GM21528 (cell line): ENCODE measurements around the gene TOB2.
A peak's percentile ranks its signal among the peaks of the same experiment; 100 is the strongest.
"Not testable (repeated sequence)": the region's sequence is repeated elsewhere in the genome, so short reads cannot be mapped to it uniquely, and the experiment has no call there.

ENCODE experiments used
- ATAC-seq: cut with Tn5 transposase; IDR thresholded peaks from one replicate; pipeline ENCODE4 v1.9.1; 2021; ENCODE audit warnings: mild to moderate bottlenecking, moderate library complexity; ENCODE audit not compliant: unreplicated experiment, low FRiP score

Gene TOB2

GRCh38 chr22:41468381-41469217 lies 22.0 kb upstream of the TOB2 start, which contains the start of the genes ACO2 and PHF5A:
ACO2 (plus strand) TSS chr22:41469117; CDS start chr22:41469147, 30 bp downstream.
PHF5A (minus strand) TSS chr22:41468692; CDS start chr22:41468653, 39 bp downstream.
- ATAC-seq = peak; percentile 84

DNA sequence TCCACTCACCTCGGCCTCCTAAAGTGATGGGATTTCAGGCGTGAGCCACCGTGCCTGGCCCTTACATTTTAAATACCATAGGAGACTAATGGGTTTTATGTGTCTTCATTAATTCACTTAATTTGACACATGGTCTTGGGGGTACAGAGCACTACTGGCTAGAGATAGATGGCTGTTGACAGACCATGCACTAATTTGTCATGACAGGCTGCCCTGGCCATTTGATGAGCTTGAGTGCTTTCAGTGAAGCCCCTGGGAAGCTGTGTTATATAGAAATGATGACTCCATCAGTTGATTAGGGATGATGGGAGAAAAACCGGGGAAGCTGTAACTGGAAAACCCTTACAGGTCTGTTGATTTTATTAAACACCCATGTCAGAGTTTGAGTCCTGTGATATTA lies 15.3 kb upstream of the TOB2 start:
- ATAC-seq = no peak

GRCh38 chr22:41460071-41460470 lies 13.5 kb upstream of the TOB2 start:
- not testable (repeated sequence) for ATAC-seq

DNA sequence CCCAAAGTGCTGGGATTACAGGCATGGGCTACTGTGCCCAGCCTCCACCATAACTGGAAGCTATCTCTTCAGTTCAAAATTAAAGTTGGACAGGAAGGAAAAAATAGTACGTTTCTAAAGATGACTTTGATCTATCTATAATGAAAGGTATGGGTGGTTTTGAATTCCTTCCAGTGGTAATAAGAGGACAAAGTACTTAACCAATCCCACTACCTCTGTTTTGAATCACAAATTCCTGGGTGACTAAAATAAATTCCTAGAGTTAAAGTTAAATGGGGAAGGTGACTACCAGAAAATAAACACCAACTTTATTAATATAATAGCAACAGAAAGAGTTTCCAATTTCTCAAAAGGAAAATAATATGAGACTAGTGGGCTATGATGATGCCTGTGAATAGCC lies 12.8 kb upstream of the TOB2 start:
- ATAC-seq = no peak

DNA sequence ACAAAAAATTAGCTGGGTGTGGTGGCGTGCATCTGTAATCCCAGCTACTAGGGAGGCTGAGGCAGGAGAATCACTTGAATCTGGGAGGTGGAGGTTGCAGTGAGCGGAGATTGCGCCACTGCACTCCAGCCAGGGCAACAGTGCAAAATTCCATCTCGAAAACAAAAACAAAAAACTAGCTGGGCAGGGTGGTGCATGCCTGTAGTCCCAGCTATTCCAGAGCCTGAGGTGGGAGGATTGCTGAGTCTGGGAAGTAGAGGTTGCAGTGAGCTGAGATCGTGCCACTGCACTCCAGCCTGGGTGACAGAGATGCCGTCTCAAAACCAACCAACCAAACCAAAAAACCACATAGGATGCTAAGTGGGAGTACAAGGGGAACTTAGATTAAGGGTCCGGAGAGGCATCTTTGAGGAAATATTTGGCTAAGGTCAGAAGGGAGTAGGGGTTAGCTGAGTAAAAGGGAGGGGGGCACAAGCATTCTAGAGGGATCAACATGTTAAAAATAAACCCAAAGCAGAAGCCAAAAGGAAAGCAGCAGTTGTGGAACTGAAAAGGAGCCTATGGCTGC lies 11.6 kb upstream of the TOB2 start:
- ATAC-seq = no peak

DNA sequence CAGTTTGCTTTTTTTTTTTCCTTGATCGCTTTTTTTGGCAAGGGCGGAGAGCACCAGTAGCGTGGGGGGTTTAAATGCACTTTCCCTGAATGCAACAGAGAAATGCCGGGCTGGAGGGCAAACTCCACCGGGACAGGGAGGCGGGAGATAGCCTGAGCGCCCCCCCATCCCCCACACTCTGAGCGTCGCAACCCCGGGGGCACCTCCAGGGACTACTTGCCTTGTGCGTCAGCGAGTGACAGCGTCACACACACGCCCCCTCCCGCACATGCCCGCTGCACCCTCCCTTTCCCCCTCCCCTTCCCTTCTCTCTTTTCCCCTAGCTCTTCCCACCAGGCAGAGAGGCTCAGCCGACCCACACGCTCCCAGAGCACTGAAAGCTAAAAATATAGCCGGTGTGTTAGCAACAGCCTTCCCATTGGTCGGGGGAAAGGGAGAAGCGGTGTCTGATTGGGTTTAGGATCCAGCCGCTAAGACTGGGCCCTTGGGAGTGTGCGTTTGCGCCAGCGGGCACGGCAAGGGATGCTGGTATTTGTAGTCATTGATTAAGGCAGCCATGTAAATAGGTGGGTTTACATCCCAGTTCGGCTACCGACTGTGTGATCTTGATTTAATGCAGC lies 1.7 kb upstream of the TOB2 start:
- ATAC-seq = peak; percentile 49

- ATAC-seq = no peak
Measured at GRCh38 chr22:41447435-41448188, 1.0 kb upstream of the TOB2 start.

- no peak for ATAC-seq
Measured at GRCh38 chr22:41446057-41446501, 522 bp downstream of the TOB2 start.

DNA sequence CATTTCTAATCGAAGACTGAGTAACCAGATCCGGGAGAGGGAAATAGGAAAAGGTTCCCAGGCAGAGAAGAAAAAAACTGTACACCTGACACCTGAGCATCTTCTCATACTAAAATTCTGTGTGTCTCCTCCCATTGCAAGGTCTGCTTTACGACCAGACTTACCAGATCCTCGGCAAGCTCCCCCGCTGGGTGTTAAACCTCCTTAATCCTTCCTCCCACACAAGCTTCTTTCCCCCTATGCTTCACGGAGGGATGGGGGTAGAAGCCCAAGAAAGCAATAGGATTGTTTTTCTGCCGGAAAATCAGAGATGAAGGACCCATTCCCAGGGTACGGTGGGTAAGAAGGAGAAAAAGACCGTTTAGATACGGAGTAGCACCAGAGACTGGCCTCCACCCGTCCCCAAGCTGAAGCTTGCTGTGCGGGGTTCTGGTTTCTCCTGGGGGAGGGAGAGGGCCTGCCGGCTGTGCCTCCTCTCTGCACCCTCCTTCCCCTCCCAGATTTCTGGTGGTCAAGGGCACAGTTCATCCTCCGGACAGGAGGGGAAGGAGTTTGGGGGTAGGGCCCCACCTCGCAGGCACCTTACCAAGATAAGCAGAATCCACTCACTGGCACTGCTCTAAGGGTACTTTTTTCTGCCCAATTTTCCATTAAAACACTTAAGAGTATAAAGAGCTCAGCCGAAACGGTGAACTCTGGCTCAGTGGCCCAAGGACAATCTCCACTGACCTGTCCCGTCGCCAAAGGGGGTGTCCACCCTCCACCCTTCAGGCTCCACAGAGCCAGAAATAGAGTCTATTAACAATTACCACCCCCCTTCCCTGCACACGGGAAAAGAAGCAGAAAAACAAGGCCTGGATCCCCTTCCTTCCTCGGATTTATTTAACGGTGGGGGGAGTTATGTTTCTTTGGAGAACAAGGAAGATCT lies 1.2 kb downstream of the TOB2 start:
- no peak for ATAC-seq

DNA sequence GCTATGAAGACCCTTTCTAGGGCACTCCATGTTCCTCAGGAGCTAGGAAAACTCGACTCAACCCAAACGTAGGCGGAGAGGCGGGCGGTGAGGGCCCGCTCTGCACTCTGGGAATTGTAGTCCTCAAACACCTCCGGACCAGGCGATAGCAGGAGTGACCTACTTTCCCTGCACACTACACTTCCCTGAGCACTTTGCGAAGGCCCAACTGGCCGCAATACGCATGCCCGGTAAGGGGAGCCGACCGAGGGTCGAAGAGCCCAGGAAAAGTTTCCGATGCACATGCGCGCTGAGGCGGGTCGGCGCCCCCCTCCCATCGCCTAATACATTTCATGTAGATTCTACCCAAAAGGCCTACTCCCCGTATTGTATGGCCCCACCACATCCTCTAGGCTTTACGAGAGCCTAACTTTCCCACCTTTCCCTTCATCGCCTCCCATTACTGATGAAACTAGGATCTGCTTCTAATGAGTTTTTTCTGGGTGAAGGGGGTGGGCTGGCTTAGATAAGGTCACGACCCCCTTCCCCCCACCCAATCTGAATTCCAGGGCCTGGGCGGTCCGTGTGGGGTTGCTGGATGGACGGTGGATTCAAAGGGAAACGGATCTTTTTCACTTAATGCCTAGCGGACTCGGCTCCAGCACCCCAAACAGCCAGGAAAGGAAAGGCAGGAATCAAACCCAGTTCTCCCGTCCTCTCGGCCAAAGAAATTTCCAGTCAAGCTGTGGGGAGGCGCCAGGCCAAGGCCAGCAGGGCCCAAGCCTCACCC lies 2.1 kb downstream of the TOB2 start:
- peak; percentile 46 for ATAC-seq

DNA sequence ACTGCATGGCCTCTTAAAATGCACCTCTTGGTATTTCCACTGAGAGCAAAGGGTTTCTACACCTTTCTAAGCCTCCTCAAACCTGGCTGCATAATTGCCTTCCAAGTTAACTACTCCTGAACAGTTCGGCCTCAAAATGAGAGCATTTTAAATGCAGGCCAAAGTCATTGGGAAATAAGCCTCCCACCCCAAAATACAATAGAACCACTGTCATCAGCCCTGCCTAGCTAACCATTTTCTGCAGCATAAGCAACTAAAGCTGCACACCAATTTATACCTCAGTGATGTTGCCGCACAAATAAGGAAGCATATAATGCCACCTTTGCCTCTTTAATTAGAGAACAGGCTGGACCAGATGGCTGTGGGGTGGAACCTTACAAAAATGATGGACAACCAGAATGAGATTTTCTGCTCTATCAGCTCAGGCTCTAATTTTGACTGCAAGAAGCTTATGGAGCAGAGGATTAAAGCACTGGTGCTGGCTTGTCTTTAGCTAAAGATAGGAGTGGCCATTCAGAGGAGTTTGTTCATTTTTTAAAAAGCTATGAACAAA lies 4.3 kb downstream of the TOB2 start:
- no peak for ATAC-seq

- not testable (repeated sequence) for ATAC-seq
Measured at GRCh38 chr22:41440511-41440910, 6.1 kb downstream of the TOB2 start.

- no peak for ATAC-seq
Measured at GRCh38 chr22:41437198-41437597, 9.4 kb downstream of the TOB2 start.

GRCh38 chr22:41436322-41437113 lies 10.1 kb downstream of the TOB2 start:
- ATAC-seq = no peak

DNA sequence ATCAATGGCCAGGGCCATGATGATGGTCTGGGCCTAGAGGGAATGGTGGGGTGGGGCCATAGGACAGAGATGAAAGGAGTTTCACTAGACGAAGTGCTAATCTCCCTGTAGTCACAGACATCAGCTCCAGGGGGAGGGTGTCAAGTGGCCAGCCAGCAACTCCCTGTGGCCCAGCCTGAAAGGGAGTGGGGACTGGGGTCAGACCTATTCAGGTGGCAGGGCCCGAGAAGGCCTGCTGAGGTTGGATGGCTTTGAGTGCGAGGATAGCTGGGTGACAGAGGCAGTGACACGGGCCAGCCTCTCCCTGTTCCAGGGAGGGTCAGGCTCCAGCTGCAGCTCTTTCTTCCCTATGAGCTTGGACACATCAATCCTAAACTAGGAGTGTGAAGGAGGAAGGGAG lies 11.0 kb downstream of the TOB2 start:
- no peak for ATAC-seq

DNA sequence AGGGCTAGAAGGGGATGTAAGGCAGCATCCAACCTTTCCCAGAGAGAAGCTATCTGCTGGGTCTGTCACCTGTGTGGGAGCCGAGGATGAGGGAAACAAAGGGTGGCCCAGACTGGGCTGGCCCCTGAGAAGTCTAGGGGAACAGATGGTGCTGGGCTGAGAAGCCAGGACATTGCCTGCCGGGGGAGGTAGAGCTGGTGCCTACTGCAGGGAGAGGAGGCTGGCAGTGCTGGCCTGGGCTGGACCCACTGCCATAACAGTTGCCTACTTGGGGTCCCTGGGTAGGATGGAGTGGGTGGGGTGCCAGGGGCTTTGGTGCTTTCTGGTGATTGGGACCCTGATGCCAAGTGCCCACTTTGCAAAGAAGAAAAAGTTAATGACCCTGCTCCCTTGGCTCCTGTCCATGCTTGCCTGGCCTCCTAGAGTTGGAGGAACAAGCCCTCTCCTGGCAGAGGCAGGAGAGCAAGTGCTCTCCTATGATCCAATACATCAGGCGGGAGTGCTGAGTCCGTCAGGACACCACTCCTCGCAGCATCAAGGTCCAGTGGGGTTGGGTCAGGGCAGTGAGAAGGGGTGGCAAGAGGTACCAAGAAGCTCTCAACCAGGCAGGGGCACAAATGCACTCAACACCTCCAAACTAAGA lies 12.1 kb downstream of the TOB2 start:
- not testable (repeated sequence) for ATAC-seq

- not testable (repeated sequence) for ATAC-seq
Measured at GRCh38 chr22:41433480-41433879, 13.1 kb downstream of the TOB2 start.
